GM12875 (cell line): ENCODE data around the gene GRK5.
A peak's percentile ranks its signal among the peaks of the same experiment; 100 is the strongest.

Experiments used
- H3K4me3 ChIP-seq: one replicate; pipeline ENCODE4 v1.5.1; 2011; ENCODE audit warnings: low read depth, low read length, control low read depth
- TF ChIP-seq, protein P1 (sequence below): IDR thresholded peaks from 2 replicates; pipeline ENCODE4 v1.5.1; 2011; ENCODE audit warnings: low read depth, mild to moderate bottlenecking, control low read depth, inconsistent platforms, low read length, moderate library complexity, borderline replicate concordance; ENCODE audit not compliant: insufficient read depth

The GRK5 gene

GRCh38 chr10:119183664-119184412, 23.5 kb upstream of the GRK5 start:
- TF ChIP-seq, protein P1, sequence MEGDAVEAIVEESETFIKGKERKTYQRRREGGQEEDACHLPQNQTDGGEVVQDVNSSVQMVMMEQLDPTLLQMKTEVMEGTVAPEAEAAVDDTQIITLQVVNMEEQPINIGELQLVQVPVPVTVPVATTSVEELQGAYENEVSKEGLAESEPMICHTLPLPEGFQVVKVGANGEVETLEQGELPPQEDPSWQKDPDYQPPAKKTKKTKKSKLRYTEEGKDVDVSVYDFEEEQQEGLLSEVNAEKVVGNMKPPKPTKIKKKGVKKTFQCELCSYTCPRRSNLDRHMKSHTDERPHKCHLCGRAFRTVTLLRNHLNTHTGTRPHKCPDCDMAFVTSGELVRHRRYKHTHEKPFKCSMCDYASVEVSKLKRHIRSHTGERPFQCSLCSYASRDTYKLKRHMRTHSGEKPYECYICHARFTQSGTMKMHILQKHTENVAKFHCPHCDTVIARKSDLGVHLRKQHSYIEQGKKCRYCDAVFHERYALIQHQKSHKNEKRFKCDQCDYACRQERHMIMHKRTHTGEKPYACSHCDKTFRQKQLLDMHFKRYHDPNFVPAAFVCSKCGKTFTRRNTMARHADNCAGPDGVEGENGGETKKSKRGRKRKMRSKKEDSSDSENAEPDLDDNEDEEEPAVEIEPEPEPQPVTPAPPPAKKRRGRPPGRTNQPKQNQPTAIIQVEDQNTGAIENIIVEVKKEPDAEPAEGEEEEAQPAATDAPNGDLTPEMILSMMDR: no peak
- H3K4me3 ChIP-seq: no peak overlapping the region

DNA sequence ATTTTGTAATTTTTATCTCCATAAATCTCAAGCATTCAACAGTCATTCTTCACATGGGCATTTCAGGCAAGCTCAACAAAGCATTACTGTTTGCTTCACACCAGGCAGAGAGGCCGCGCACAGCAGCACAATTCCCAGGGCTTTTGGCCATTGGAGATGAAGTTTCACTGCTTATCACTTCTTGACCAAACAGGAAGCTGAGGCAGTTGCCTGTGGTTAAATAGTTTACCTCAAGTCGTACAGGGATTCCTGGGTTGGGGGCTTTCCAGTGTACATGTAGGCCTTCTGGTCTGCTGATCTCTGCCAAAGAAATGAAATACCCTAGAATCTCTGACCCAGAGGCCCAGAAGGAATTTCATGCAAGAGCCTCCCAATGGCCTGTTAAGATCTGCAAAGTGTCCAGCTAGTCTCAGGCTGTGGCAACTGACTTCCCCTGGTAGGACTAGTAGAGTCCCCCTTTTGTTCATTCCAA, 17.5 kb upstream of the GRK5 start:
- TF ChIP-seq, protein P1: no peak
- no peak overlapping the region for H3K4me3 ChIP-seq

GRCh38 chr10:119190353-119190752, 17.0 kb upstream of the GRK5 start:
- no peak overlapping the region for H3K4me3 ChIP-seq
- TF ChIP-seq, protein P1: no peak

DNA sequence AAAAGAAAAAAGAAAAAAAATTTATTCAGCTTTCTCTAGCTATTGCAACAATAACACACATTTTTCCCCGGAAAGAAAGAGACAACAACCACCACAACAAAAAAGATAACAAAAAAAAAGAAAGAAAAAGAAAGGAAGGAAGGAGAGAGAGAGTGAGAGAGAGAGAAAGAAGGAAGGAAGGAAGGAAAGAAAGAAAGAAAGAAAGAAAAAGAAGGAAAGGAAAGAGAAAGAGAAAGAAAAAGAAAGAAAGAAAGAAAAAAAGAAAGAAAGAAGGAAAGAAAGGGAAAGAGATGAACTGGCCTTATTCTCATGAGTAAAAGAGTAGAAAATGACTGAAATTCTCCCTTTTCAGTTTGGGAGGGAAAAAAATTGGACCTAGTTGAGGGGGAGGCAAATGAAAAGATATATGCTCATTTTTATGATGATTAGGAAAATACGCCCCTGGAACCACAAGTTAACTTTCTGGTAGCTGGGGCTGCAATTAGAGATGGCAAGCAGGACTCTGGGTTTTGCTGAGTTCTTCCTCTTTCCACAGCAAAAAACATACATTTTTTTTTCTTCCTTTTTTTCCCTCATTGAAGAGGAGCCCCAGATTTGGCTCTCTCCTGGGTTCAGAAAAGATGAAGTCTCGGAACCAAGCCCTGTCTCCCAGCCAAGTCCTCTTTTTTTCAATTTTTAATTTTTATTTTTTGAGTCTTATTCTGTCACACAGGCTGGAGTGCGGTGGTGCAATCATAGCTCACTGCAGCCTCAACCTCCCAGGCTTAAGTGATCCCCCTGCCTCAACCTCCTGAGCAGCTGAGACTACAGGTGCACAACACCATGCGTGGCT, 16.2 kb upstream of the GRK5 start:
- no peak overlapping the region for H3K4me3 ChIP-seq
- TF ChIP-seq, protein P1: no peak

DNA sequence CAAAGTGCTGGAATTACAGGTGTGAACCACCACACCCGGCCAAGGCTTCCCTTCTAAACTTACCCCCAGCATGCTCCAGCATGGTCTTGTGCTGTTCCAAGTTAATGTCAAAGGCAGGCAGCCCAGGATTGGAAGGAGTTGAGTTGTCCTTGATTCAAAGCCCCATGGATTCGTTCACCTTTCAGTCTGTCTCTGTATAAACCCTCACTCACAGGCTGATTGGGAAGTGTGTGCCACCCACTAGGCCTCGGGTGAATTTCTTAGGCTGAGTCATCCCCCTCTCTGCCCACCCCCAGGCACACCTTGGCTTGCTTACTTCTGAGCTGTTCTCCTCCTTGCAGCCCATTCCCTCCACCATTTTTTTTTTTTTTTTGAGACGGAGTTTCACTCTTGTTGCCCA, 15.5 kb upstream of the GRK5 start:
- TF ChIP-seq, protein P1: no peak

GRCh38 chr10:119197921-119198320, 9.4 kb upstream of the GRK5 start:
- no peak overlapping the region for H3K4me3 ChIP-seq
- TF ChIP-seq, protein P1: no peak

More for the DNA sequence above, 15.5 kb upstream of the GRK5 start:
- H3K4me3 ChIP-seq: no peak overlapping the region

DNA sequence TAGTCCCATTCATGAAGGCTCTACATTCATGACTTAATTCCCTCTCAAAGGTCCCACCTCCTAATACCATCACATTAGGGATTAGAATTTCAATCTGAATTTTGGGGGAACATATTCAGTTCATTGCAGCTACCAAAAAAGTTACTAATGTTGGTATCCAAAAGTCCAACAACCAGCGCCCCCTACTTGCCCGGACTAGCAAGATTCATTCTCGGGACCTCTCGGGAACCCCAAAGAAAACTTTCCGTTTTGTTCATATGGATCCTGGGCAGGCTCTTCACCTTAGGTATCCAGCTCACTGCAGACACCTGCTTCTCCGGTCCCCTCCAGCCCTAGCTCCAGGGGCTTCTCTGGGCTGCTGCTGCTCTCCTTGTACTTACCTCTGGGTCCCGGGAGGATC, 8.9 kb upstream of the GRK5 start:
- H3K4me3 ChIP-seq: no peak overlapping the region

More for the DNA sequence above, 8.9 kb upstream of the GRK5 start:
- TF ChIP-seq, protein P1: peak; percentile 55
